GM18499 (cell line): ENCODE data around the gene DPH2.

Experiments used
- ATAC-seq: cut with Tn5 transposase; IDR thresholded peaks from one replicate; pipeline ENCODE4 v1.9.1; 2021; ENCODE audit warnings: moderate number of reproducible peaks; ENCODE audit not compliant: insufficient read depth, unreplicated experiment

The DPH2 gene

DNA sequence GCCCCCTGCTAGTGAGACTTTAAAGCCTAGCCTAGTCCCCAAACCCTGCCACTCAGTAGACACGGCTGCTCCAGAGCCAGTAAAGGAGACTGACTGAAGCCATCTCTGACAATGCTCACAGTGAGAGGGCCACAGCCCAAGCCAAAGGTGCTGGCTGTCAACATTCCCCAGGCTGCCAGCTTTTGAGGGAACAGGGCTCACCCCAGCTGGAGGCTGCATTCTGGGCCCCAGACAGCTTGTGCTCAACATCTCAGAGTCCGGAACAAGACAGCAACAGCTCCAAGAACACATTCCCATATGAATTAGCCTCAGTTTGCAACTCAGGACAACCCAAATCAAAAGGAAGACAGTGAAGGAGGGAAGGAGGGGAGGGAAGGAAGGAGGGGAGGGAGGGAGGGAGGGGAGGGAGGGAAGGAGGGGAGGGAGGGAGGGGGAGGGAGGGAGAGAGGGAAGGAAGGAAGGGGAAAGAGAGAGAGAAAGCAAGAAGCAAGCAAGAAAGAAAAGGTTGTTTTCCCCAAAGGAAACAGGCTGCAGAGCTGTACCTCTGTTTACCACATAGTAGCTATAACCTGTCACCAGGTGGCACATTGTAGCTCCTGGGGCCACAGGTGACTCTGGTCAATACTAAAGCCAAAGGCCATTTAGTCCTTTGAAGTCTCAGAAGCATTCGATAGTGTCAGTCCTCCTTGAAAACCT, 30.8 kb upstream of the DPH2 start:
- no peak for ATAC-seq

DNA sequence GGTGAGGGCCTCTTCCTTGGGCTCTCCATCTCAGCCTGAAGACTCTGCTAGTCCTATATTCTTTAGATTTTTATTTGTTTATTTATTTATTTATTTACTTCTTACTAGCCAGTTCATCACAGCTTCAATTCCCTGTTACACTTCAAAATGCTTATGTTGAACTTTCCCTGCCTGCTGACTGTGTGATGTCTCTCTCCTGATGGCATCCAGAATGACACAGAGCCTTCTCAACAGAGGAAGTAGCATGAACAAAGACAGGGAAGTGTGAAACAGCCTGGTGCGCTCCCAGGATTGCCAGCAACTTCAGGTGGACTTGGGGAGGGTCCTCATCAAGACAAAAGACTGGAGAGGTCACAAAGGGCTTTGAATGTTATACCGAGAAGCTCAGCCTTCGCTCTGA, 27.4 kb upstream of the DPH2 start:
- ATAC-seq: no peak

DNA sequence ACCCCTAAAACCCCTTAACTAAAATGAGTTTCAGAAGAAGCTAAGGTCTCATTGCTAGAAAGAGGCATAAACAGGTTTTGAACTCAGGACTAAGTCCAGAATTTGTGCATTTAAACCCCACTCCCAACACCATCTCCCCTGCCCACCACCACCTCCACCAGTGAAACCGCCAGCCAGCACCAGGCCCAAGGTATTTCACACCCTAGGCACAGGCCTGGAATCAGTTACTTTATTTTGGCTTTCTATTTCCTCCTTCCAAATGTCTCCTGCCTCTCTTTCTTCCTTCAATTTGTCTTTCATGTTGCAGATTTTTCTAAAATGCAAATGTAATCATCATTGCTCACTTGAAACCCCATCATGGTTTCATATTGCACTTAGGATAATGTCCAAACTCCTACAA, 24.9 kb upstream of the DPH2 start:
- ATAC-seq: no peak

DNA sequence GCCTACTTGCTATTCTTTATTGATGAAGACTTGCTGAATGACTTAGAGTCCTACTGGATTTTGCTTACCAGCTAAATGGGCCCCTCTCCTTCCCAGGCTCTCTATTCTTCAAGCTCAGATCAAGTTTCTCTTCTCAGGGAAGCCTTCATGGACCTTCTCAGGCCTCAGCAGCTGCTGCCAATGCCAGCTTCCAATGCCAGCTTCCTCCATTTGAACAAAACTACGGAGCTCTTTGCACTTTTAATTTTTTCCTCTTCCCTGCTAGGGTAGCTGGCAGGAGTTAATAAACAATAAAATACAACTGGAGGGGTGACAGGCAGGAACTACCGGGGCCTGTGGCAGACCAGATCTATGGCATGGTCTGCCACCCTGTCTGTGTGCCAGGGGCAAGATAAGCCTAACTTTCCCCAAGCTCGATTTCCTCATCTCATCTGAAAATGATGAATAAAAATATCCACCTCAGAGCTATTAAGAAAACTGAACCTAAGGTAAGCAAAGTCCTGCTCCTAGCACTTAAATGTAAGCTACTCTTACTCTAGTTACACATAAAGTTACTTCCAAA, 24.1 kb upstream of the DPH2 start:
- no peak for ATAC-seq

DNA sequence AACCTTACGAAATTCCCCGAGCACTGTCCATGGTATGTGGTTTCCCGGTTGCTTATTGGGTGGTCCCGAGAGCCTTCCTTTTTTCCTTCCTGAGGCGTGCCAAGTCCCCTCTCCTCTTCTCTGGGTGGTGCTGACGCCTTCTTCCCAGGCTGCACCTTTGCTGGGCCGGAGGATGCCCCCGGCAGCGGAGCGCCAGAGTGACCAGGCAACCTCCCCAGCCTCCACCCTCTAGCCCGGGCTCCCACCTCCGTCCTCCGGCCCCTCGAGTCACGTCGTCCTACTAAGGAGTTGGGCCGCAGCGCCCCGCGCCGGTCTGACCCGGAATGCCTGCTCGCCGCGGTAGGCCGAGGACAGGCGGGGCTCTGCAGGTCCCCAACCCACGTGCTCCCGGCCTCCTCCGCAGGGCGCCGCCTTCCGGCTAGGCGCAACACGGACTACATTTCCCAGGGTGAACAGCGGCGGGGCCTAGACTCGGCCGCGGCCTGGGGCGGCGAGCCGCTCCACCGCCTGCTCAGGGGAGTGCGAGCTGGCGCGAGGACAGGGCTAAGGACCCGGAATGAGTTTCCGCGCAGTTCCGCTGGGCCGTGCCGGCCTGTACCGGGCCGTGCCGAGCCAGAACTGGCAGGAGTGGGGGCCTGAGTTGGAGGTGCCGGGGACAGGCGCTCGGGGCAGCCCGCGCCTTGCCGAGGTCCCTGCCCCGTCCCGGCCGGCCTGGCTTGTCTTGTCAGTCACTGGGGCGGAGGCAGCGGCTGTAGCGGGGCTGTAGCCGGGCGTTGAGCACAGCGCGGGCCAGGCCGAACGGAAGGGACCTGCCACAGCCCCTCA, 23.4 kb upstream of the DPH2 start, which contains the start of gene IPO13:
Gene IPO13, plus strand, starts transcription at position 715 of the 825 bp plus-strand sequence. CDS start 651 bp downstream, outside the sequence.
- ATAC-seq: peak; percentile 70

DNA sequence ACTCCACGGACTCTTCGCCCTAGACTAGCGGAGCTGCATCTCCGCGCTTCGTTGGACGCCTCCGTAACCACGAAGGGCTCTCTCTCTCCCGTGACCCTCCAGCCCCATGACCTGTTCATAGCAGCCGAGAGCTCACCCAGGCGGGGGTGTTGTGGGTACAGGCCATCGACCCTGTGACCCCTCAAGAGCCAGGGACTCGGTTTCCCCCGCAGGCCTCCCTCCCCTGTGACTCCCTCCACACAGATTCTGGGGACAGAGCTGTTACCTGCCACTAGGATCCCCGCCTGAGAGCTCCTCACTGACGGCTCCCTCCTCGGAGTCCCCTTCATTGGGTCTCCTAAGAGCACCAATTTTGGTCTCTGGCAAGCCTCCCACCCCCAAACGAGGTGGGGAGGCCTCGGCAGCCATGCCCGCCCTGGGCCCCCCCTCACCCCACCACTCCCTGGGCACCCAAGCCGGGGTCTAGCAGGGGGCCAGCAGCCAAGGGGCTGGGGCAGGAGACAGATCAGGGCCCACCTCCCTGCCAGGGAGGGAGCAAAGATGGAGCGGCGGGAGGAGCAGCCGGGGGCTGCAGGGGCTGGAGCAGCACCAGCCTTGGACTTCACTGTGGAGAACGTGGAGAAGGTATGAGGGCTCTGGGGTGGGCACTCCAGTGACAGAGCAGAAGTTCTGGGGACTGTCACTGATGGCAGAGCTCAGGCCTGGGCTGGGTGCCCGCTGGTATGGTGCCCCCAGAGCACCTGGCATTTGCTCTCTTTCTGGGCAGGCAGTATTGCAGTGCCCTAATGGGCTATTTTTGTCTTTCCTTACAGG, 22.5 kb upstream of the DPH2 start:
- ATAC-seq: no peak

DNA sequence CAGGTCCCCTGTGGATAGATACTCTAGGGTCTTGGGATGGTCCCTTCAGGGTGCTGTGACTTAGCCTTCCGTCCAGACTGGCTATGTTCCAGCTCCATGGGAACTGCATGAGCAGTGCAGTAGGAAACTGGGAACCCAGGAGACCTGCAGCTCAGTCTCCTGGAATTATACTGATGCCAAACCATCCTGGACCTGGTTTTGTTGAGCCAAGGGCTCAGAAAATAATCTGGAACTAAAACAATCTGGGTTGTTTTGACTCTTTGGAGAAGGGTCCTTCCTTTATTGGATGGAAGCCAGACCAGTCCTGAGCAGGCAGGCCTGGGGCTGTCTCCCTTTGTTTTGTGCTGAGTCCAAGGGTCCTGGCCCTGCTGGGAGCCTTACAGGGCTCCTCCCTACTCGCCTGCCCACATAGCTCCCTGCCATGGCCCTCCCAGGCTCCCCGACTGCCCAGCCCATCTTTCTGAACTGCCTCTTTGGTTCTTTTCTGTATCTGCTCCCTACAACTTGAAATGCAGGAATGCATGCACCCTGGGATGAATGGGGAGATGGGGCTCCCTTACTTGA, 21.9 kb upstream of the DPH2 start:
- ATAC-seq: no peak

DNA sequence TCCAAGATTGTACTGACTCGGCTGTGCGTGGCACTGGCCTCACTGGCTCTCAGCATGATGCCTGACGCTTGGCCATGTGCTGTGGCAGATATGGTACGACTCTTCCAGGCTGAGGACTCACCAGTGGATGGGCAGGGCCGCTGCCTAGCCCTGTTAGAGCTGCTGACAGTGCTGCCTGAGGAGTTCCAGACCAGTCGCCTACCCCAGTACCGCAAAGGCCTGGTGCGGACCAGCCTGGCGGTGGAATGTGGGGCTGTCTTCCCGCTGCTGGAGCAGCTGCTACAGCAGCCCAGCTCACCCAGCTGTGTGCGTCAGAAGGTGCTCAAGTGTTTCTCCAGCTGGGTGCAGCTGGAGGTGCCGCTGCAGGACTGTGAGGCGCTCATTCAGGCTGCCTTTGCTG, 20.1 kb upstream of the DPH2 start:
- ATAC-seq: no peak

DNA sequence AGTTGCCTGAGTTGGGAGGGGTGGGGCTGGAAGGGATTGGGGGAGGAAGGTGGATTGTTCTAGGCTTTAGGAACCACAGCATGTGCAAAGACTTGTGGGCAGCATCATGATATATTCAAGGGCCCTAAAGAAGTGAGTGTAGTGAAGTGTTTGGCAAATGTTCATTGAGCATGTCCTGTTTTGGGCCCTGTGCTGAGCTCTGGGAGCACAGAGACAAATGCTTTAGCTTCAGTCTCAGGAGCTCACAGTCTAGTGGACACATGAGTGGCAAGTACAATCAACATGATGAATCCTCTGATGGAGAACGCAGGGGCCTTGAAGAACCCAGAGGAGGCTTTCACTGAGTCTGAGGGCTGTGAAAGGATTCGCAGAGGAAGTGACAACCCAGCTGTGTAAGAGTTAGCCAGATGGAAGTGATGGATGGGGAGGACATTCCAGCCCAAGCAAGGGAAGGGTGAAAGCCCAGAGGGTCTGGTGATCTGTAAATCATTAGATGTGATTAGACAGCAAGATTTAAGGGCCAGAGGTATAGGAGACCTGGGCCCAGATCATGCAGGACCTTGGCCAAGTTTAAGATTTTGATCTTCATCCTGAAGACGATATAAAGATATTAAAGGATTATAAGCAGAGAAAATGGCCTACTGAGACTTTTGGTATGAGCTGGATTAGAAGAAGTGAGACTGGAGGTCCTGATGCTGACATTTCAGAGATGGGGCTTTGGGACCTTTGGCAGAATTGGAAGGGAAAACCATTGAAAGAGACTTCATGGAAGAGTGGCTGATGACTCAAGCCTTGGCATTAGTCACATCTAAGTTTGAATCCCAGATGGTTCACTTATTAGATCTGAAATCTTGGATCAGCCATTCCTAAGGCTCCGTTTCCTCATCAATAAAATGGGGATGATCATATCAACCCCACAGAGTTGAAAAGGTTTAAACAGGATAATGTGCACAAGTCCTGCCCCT, 18.5 kb upstream of the DPH2 start:
- no peak for ATAC-seq

DNA sequence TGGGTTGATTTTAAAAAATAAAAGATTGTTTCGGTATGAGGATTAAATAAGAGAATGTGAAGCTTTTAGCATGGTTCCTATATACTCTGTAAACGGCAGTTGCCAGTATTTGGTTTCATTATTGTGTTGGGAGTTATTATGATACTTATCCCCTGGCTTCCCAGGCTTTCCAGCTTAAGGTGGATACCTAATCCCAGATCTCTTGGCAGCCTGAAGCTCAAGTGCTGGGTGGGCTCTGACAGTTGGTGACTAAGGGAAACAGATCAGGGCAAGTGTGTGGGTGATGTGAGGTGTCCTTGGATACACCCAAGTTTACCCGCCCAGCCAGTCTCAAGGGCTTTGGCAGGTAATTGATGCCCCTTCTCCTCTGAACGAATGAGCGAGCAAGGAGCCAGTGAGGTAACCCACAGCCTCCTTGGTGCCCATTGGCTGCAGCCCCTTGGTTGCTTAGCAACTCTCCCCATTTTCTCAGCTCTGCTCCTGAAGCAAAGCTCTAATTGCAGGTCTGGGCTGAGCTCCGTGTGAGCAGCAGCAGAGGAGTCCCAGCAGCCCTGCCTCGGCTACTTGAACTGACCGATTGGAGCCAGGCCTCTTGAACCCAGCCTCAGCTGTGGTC, 17.0 kb upstream of the DPH2 start:
- ATAC-seq: no peak

DNA sequence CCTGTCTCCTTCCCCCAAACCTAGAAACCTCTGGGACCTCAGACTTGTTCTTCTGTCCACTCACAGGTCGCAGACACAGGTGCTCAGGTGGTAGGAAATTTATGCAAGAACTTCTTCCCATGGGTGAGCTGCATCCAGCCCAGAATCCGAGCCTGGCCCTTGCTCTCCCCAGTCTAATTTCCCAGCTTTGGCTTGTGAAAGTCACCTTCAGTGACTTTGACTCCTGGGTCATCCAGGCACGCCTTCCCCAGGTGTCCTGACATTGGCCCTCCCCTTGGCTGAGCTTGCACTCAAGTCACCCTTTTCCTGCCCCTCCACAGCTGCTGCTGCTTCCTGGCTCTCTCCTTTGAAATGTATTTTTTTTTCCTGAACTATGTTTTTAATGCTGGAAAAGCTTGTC, 16.4 kb upstream of the DPH2 start:
- ATAC-seq: no peak

DNA sequence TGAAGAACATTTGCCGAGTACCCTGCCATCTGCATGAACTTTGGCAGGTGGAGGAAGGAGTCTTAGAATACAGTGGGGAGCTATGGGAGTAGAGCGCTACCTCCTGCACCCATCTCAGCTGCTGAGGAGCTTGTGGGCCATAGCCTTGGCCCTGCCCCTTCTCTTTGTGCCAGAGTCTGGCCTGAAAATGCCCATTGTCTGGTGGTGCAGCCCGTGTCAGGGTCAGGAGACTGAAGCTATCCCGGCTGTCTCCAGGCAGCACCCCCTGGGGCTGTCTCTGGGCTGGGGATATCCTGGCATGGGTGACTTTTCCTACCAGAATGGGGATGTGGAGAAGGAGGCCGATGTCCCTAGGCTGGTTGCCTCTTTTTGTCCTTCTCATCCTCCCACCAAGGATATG, 15.8 kb upstream of the DPH2 start:
- no peak for ATAC-seq

DNA sequence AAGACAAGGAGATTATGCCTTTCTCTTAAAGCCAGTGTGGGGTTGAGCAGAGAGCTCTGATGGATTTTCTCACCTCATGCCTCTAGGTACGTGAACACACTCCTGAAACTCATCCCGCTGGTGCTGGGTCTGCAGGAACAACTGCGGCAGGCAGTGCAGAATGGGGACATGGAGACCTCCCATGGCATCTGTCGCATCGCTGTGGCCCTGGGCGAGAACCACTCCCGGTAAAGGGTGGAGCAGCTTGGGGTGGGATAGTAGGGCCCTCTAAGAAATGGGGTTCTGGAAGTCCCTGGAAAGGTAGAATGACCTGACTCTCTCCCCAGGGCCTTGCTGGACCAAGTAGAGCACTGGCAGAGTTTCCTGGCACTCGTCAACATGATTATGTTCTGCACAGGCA, 13.6 kb upstream of the DPH2 start:
- no peak for ATAC-seq

DNA sequence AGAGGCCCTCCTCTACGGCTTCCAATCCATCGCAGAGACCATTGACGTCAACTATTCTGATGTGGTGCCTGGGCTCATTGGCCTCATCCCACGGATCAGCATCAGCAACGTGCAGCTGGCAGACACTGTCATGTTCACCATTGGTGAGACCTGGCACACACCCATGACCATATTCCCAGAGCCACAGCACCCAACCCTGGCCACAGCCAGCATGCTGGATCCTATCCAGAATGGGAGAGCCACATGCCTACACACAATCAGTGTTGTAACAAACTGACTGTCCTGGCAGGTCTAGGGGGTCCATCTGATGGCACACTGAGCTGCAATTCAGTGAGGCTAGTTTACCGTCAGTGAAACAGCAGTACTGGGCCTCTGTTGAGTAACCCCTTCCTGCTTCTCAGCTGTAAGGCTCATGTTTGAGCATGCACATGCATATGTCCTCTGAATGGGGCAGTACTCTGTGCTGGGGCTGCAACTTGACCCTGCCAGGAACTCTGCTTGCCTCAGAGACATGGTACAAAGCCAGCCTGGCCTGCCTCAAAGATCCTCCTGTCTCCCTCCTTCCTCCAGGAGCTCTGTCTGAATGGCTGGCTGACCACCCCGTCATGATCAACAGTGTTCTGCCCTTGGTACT, 12.3 kb upstream of the DPH2 start:
- no peak for ATAC-seq

DNA sequence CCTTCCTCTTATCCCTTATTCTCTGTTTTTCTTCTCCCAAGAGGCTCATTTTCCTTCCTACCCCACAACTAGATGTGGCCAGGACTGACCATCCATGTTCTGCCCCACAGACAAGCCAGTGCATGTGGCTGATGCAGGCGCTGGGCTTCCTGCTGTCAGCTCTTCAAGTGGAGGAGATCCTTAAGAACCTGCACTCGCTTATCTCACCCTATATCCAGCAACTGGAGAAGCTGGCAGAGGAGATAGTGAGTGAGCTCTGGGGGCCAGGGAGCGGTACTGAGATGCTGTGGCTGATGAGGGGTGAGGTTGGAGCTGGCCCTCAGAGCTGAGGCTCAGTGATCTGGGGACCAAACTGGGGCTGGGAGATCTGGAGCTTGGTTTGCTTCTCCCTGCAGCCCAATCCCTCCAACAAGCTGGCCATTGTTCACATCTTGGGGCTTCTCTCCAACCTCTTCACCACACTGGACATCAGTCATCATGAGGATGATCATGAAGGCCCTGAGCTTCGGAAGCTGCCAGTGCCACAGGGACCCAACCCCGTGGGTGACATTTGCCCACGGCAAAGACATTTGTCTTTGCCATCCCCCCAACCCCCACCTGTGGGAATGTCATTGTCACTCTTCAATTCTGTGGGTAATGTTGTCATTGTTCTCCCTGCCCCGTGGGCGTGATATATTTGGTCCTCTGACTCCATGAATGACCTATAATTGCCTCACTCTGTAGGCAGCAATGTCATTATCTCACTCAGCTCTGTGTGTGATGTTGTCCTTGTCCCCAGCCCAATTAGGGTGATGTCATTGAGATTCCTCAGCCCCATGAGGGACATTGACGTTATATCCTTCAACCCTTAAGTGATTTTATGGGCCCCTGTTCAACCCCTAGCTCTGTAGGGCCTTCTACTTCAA, 11.2 kb upstream of the DPH2 start:
- no peak for ATAC-seq

DNA sequence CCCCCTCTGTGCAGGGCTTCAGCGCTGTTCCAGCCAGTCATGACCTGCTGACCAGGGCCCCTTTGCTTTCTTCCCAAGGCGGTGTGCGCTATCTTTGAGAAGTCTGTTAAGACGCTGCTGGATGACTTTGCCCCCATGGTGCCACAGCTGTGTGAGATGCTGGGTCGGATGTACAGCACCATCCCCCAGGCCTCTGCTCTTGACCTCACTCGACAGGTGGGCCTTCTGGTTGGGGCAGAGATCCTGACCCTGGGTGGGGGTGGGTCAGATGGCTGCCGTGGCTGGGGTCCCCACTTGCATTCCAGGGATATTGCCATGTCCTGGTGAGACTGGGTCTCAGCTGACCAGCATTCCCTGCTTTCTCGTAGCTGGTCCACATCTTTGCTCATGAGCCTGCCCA, 9.0 kb upstream of the DPH2 start:
- no peak for ATAC-seq

DNA sequence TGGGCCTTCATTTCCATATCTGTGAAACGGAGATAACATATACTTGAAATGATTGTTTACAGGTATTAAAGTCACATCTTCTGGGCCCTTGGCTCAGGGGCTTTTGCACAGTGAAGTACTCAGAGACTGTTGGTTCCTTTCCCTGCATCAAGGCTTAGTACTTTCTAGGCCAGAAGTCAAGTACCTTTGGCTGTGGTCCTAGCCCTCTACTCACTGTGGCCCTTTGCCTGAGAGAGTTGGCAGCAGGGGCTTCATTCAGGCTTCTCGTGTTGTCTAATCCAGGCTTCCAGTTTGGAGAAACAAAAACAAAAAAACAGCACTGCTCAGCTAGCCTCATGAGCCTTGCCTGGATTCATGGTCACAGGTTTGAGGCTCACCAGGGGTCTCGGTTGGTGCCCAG, 8.1 kb upstream of the DPH2 start:
- ATAC-seq: no peak
